GM12878 (cell line): ENCODE results near the gene TBX10. TPM values are rescaled to one million over a fixed set of nuclear protein-coding genes. Genes with fewer than 3 reads are reported as not detected.
"Not testable (repeated sequence)": the region's sequence is repeated elsewhere in the genome, so short reads cannot be mapped to it uniquely, and the experiment has no call there.

Source experiments
- ATAC-seq: fragments of 200-7000 bp; cut with Tn5 transposase; 3 replicates; pipeline ENCODE4 v1.9.1; 2020; ENCODE audit warnings: mild to moderate bottlenecking, moderate library complexity
- BruUV-seq: library from RNA; stranded (reverse); fragments of 400-500 nt; replicated peaks from 2 replicates; lab custom pipeline; 2021; lab: Mats Ljungman, UMichigan
- CTCF ChIA-PET: fragments of 300-600 bp; sonication (Branson Sonifier 250); formaldehyde crosslinking; extraction: SDS; loops from one replicate; lab custom pipeline; 2021; ENCODE audit warnings: inconsistent platforms; lab: Yijun Ruan, JAX
- POLR2A ChIA-PET: fragments of 350-600 bp; formaldehyde crosslinking; extraction: SDS; loops from one replicate; lab custom pipeline; 2021; ENCODE audit warnings: inconsistent platforms; lab: Charles Lee
- RAD21 ChIA-PET: fragments of 300-600 bp; sonication (Branson Sonifier 250); formaldehyde crosslinking; loops from one replicate; lab custom pipeline; 2023; ENCODE audit warnings: antibody characterized with exemption; ENCODE audit not compliant: unreplicated experiment; lab: Charles Lee
- SMC1A ChIA-PET: fragments of 300-600 bp; sonication (Branson Sonifier 250); formaldehyde crosslinking; loops from one replicate; lab custom pipeline; 2023; ENCODE audit not compliant: unreplicated experiment, uncharacterized antibody; lab: Charles Lee
- DNase-seq: peaks from one replicate; pipeline ENCODE4 v3.0.0-alpha.2; 2011; ENCODE audit warnings: low read depth, low spot score
- FAIRE-seq: peaks from 3 replicates; lab custom pipeline; 2011; peaks lifted over from hg19 to GRCh38; lab: Jason Lieb, UNC
- H2AFZ ChIP-seq: 2 replicates; pipeline ENCODE4 v1.6.0; 2011; ENCODE audit warnings: low read depth, low read length, control low read depth; ENCODE audit not compliant: control insufficient read depth
- H3K27ac ChIP-seq: 2 replicates; pipeline ENCODE4 v1.5.1; 2011; ENCODE audit warnings: control low read depth; ENCODE audit not compliant: control insufficient read depth, insufficient read depth
- H3K27me3 ChIP-seq, 2 experiments: replicated peaks in 1 of 2; 2 replicates each; pipeline versions ENCODE4 v1.6.0 to v1.6.1; 2011; ENCODE audit warnings: low read length in 1 of 2; ENCODE audit not compliant: control insufficient read depth in 2 of 2, insufficient read depth in 2 of 2
- H3K36me3 ChIP-seq, 2 experiments: 2 replicates each; pipeline ENCODE4 v1.5.1; 2011; ENCODE audit warnings: low read length in 1 of 2; ENCODE audit not compliant: control insufficient read depth in 2 of 2, insufficient read depth in 2 of 2
- H3K4me1 ChIP-seq: 2 replicates; pipeline ENCODE4 v1.6.1; 2011; ENCODE audit warnings: mild to moderate bottlenecking, low read length, moderate library complexity, mixed read lengths; ENCODE audit not compliant: control insufficient read depth, insufficient read depth
- H3K4me2 ChIP-seq: 2 replicates; pipeline ENCODE4 v1.6.0; 2011; ENCODE audit warnings: control low read depth; ENCODE audit not compliant: control insufficient read depth, insufficient read depth
- H3K4me3 ChIP-seq: fragments of 200-600 bp; sonication (generic); 2 replicates; pipeline ENCODE4 v1.5.1; 2016
- H3K79me2 ChIP-seq: 2 replicates; pipeline ENCODE4 v1.6.0; 2011; ENCODE audit warnings: low read length; ENCODE audit not compliant: control insufficient read depth, insufficient read depth
- H3K9ac ChIP-seq: 2 replicates; pipeline ENCODE4 v1.8.0; 2011; ENCODE audit warnings: low read length, control low read depth, mixed read lengths; ENCODE audit not compliant: control insufficient read depth, insufficient read depth
- H3K9me3 ChIP-seq: replicated peaks from 3 replicates; pipeline ENCODE4 v1.5.1; 2011; ENCODE audit warnings: mild to moderate bottlenecking, low read length; ENCODE audit not compliant: control insufficient read depth, insufficient read depth
- H4K20me1 ChIP-seq: 2 replicates; pipeline ENCODE4 v1.6.0; 2011; ENCODE audit not compliant: control insufficient read depth, insufficient read depth
- NFYB ChIP-seq: IDR thresholded peaks from 2 replicates; pipeline ENCODE4 v1.6.1; 2011; ENCODE audit warnings: low read depth, mild to moderate bottlenecking, low read length, improper control_type of control experiment, moderate library complexity; ENCODE audit not compliant: insufficient read depth
- WGBS: methylation state at CpG from one replicate; pipeline ENCODE4 v1.1.6; 2016; ENCODE audit warnings: low lambda C conversion rate; ENCODE audit not compliant: insufficient replicate concordance, insufficient coverage; ENCODE audit errors: missing lambda C conversion rate; 5-methylcytosine and 5-hydroxymethylcytosine counted together
- in situ Hi-C: fragments of 300-500 bp; cut with MboI; formaldehyde crosslinking; loops from 9 replicates; pipeline ENCODE4 v1.14.3; 2018; ENCODE audit warnings: mixed read lengths
- intact Hi-C: fragments of 100-400 bp; cut with micrococcal nuclease; formaldehyde crosslinking; loops from one replicate; pipeline ENCODE4 v1.14.2; 2022; ENCODE audit not compliant: unreplicated experiment
- polyA plus RNA-seq, 11 experiments: library from polyadenylated mRNA; depleted of rRNA in 4 of 11; unstranded in 6 of 11; stranded (reverse) in 5 of 11; fragments of >200 nt; fragmentation: Nextera tagmentation in 4 of 11; fragmentation: Illumina TruSeq in 1 of 11; extraction: Ambion mirVana in 4 of 11; extraction: Trizol in 1 of 11; gene quantifications; 1 replicate in 1 of 11; 2 replicates in 10 of 11; pipeline versions ENCODE4 v1.2.1 to v1.2.3, GENCODE V29; 2011 to 2016; ENCODE audit warnings: inconsistent platforms in 2 of 11, missing spikeins in 2 of 11, low read depth in 1 of 11
- total RNA-seq, 4 experiments: library from RNA; depleted of rRNA in 3 of 4; stranded (reverse); fragments of >200 nt in 3 of 4; fragmentation: Illumina TruSeq in 1 of 4; extraction: Trizol in 1 of 4; gene quantifications; 2 replicates each; pipeline versions ENCODE4 v1.2.1 to v1.2.3, GENCODE V29; 2013 to 2021

Gene TBX10
- total and polyA plus RNA-seq, 10 of the 15 experiments (the other 5 are each of a cell fraction or from before 2014, with no cell fraction given), result 0.10 to 0.44 (median 0.20) TPM; not detected in 4

- in situ Hi-C loops, result not testable (repeated sequence)
These were observed 13.3 kb downstream of the TBX10 start for GRCh38 chr11:67626131-67626833.

GRCh38 chr11:67623795-67624194, 15.8 kb downstream of the TBX10 start:
- RAD21 ChIA-PET, ATAC-seq, BruUV-seq, H3K79me2 ChIP-seq, H3K4me2 ChIP-seq, H3K27ac ChIP-seq, DNase-seq, FAIRE-seq, H2AFZ ChIP-seq, H4K20me1 ChIP-seq, POLR2A ChIA-PET, H3K9ac ChIP-seq, H3K4me3 ChIP-seq, in situ Hi-C loops, intact Hi-C loops, H3K9me3 ChIP-seq, H3K27me3 ChIP-seq, H3K36me3 ChIP-seq, H3K4me1 ChIP-seq: not testable (repeated sequence)
- ChIA-PET CTCF (interaction anchor here (0.8 kb wide), 1 partner anchor 9 kb away, joined by 3 read pairs; no protein-coding TSS in a partner anchor), SMC1A (interaction anchor here (1.6 kb wide), 1 partner anchor 10 kb away, joined by 5 read pairs; no protein-coding TSS in a partner anchor)
- 100% methylated on average over 1 of the region's 1 CpG for WGBS

More at GRCh38 chr11:67626131-67626833, 13.3 kb downstream of the TBX10 start:
- H3K27ac ChIP-seq, H3K4me2 ChIP-seq, H3K4me3 ChIP-seq, ATAC-seq, intact Hi-C loops, H3K9me3 ChIP-seq, H2AFZ ChIP-seq, H3K36me3 ChIP-seq, DNase-seq, H3K27me3 ChIP-seq, H4K20me1 ChIP-seq, BruUV-seq, FAIRE-seq, H3K9ac ChIP-seq, H3K79me2 ChIP-seq: not testable (repeated sequence)
- RAD21 ChIA-PET, result interaction anchor here (0.6 to 5.1 kb wide), 4 partner anchors 12 to 49 kb away, joined by 3 to 25 read pairs (median 4); partner anchors contain the start of genes ACY3 and GSTP1
- 92% methylated on average over 10 of the region's 10 CpGs for WGBS
- CTCF ChIA-PET, result interaction anchor here (0.6 to 6.4 kb wide), 6 partner anchors 11 to 53 kb away, joined by 3 to 71 read pairs (median 48); partner anchors contain the start of genes ACY3 and GSTP1
- POLR2A ChIA-PET, result interaction anchor here (0.7 to 1.1 kb wide), 3 partner anchors 9 to 41 kb away, joined by 3 to 5 read pairs (median 3); no protein-coding TSS in a partner anchor
- peaks cover 15% of the 10 kb centered on the region for H3K4me1 ChIP-seq
- SMC1A ChIA-PET, result interaction anchor here (1.1 to 6.4 kb wide), 3 partner anchors 9 to 44 kb away, joined by 3 to 52 read pairs (median 3); no protein-coding TSS in a partner anchor
- TF ChIP-seq NFYB, result 0 out of 2 replicates have a peak, but pooled peaks have one; percentile 32

GRCh38 chr11:67622905-67623304, 16.7 kb downstream of the TBX10 start:
- H3K79me2 ChIP-seq, intact Hi-C loops, POLR2A ChIA-PET, H3K9ac ChIP-seq, H3K27ac ChIP-seq, SMC1A ChIA-PET, ATAC-seq, H3K4me2 ChIP-seq, CTCF ChIA-PET, BruUV-seq, H3K36me3 ChIP-seq, H4K20me1 ChIP-seq, DNase-seq, in situ Hi-C loops, H3K4me1 ChIP-seq, FAIRE-seq, H3K9me3 ChIP-seq, H3K4me3 ChIP-seq, H3K27me3 ChIP-seq, H2AFZ ChIP-seq, RAD21 ChIA-PET: not testable (repeated sequence)
- 51% methylated on average over 7 of the region's 7 CpGs for WGBS
